CD14-positive monocyte (primary cell): ENCODE measurements around the gene STX17. TPM values are rescaled to one million over a fixed set of nuclear protein-coding genes. Genes with fewer than 3 reads are reported as not detected.
A peak's percentile ranks its signal among the peaks of the same experiment; 100 is the strongest.

Source experiments
- DNase-seq, 3 donors: peaks; one replicate each; pipeline ENCODE4 v3.0.0-alpha.2; 2011 to 2022
- H2AFZ ChIP-seq: 2 replicates; pipeline ENCODE4 v1.6.0; 2012; ENCODE audit warnings: mild to moderate bottlenecking, low read depth, low read length, inconsistent platforms; ENCODE audit not compliant: insufficient read depth, poor library complexity, severe bottlenecking
- H3K27ac ChIP-seq, 2 donors: 1 replicate in 1 of 2; 2 replicates in 1 of 2; pipeline ENCODE4 v1.5.1; 2012 to 2013; ENCODE audit warnings: low read length in 2 of 2, control low read depth in 1 of 2, inconsistent platforms in 1 of 2, low read depth in 1 of 2, mild to moderate bottlenecking in 1 of 2
- H3K27me3 ChIP-seq, 2 donors: one replicate each; pipeline versions ENCODE4 v1.6.0 to v1.6.1; 2011 to 2013; ENCODE audit warnings: low read length in 2 of 2; ENCODE audit not compliant: control insufficient read depth in 2 of 2, insufficient read depth in 2 of 2
- H3K36me3 ChIP-seq, 2 donors: replicated peaks in 1 of 2; 1 replicate in 1 of 2; 2 replicates in 1 of 2; pipeline versions ENCODE4 v1.5.1 to v1.6.1; 2012 to 2013; ENCODE audit warnings: low read length in 2 of 2, control low read depth in 1 of 2, inconsistent platforms in 1 of 2, mild to moderate bottlenecking in 1 of 2; ENCODE audit not compliant: insufficient read depth in 2 of 2, control insufficient read depth in 1 of 2
- H3K4me1 ChIP-seq, 2 donors: 1 replicate in 1 of 2; 2 replicates in 1 of 2; pipeline versions ENCODE4 v1.5.1 to v1.6.1; 2012 to 2013; ENCODE audit warnings: low read length in 2 of 2, control low read depth in 1 of 2, inconsistent platforms in 1 of 2, mild to moderate bottlenecking in 1 of 2, moderate library complexity in 1 of 2; ENCODE audit not compliant: insufficient read depth in 2 of 2, control insufficient read depth in 1 of 2
- H3K4me2 ChIP-seq: replicated peaks from 2 replicates; pipeline ENCODE3; 2012; ENCODE audit warnings: low read length, moderate library complexity, mild to moderate bottlenecking; ENCODE audit not compliant: poor library complexity, severe bottlenecking; ENCODE audit errors: extremely low read depth
- H3K4me3 ChIP-seq, 3 experiments: fragments of 200-600 bp in 1 of 3; sonication (generic) in 1 of 3; replicated peaks in 1 of 3; 1 replicate in 2 of 3; 2 replicates in 1 of 3; pipeline ENCODE4 v1.5.1; 2011 to 2013; ENCODE audit warnings: low read length in 3 of 3, mild to moderate bottlenecking in 3 of 3, control low read depth in 2 of 3, low read depth in 2 of 3, inconsistent platforms in 1 of 3, moderate library complexity in 1 of 3
- H3K79me2 ChIP-seq: 2 replicates; pipeline ENCODE4 v1.6.0; 2012; ENCODE audit warnings: mild to moderate bottlenecking, control low read depth, inconsistent platforms, low read length, moderate library complexity; ENCODE audit not compliant: insufficient read depth
- H3K9ac ChIP-seq: 2 replicates; pipeline ENCODE4 v1.6.0; 2017; ENCODE audit warnings: low read length, mild to moderate bottlenecking; ENCODE audit not compliant: insufficient read depth, poor library complexity, severe bottlenecking
- H3K9me3 ChIP-seq, 2 donors: replicated peaks in 1 of 2; 1 replicate in 1 of 2; 2 replicates in 1 of 2; pipeline versions ENCODE4 v1.5.1 to v1.6.1; 2012 to 2013; ENCODE audit warnings: low read length in 2 of 2, control low read depth in 1 of 2; ENCODE audit not compliant: control insufficient read depth in 1 of 2, insufficient read depth in 1 of 2
- H4K20me1 ChIP-seq: 2 replicates; pipeline ENCODE4 v1.6.0; 2012; ENCODE audit warnings: mild to moderate bottlenecking, low read length, control low read depth, moderate library complexity; ENCODE audit not compliant: insufficient read depth
- H3K27ac Mint-ChIP-seq, 7 donors: one replicate each; pipeline ENCODE4 v1.8.0; 2020; ENCODE audit warnings: mild to moderate bottlenecking in 7 of 7, mixed read lengths in 7 of 7, moderate library complexity in 6 of 7, inconsistent platforms in 2 of 7
- H3K27me3 Mint-ChIP-seq, 3 donors: one replicate each; pipeline ENCODE4 v1.8.0; 2021 to 2022; ENCODE audit warnings: low read depth in 3 of 3, mild to moderate bottlenecking in 3 of 3, mixed read lengths in 3 of 3, moderate library complexity in 3 of 3, inconsistent platforms in 1 of 3
- H3K36me3 Mint-ChIP-seq, 2 donors: one replicate each; pipeline ENCODE4 v1.8.0; 2020; ENCODE audit warnings: mixed read lengths in 2 of 2, inconsistent platforms in 1 of 2, mild to moderate bottlenecking in 1 of 2
- H3K4me1 Mint-ChIP-seq: one replicate; pipeline ENCODE4 v1.8.0; 2020; ENCODE audit warnings: mild to moderate bottlenecking, mixed read lengths
- H3K4me3 Mint-ChIP-seq, 2 donors: one replicate each; pipeline ENCODE4 v1.8.0; 2020; ENCODE audit warnings: mild to moderate bottlenecking in 2 of 2, mixed read lengths in 2 of 2, moderate library complexity in 1 of 2
- H3K9me3 Mint-ChIP-seq, 7 donors: one replicate each; pipeline ENCODE4 v1.8.0; 2020 to 2022; ENCODE audit warnings: mixed read lengths in 7 of 7, mild to moderate bottlenecking in 6 of 7, moderate library complexity in 6 of 7, inconsistent platforms in 2 of 7
- CTCF ChIP-seq: fragments of 200-600 bp; IDR thresholded peaks from one replicate; pipeline ENCODE4 v1.8.0; 2022; ENCODE audit warnings: antibody characterized with exemption, mild to moderate bottlenecking
- WGBS: methylation state at CpG from one replicate; pipeline ENCODE4 v1.1.5; 2013; ENCODE audit warnings: missing lambda C conversion rate; ENCODE audit not compliant: insufficient coverage; 5-methylcytosine and 5-hydroxymethylcytosine counted together
- intact Hi-C, 2 donors: fragments of 100-400 bp; cut with micrococcal nuclease; formaldehyde crosslinking; loops; one replicate each; pipeline versions ENCODE4 v1.15.0 to v1.15.1; 2023
- polyA plus RNA-seq, 3 donors: library from polyadenylated mRNA; depleted of rRNA in 1 of 3; unstranded in 2 of 3; stranded (reverse) in 1 of 3; fragments of 300-500 nt in 2 of 3; fragments of >200 nt in 1 of 3; fragmentation: Illumina TruSeq in 2 of 3; gene quantifications; 1 replicate in 2 of 3; 2 replicates in 1 of 3; pipeline ENCODE4 v1.2.3, GENCODE V29; 2012 to 2021

The STX17 gene
- polyA plus RNA-seq, 3 donors, result 10.3 to 16.8 (median 10.6) TPM

DNA sequence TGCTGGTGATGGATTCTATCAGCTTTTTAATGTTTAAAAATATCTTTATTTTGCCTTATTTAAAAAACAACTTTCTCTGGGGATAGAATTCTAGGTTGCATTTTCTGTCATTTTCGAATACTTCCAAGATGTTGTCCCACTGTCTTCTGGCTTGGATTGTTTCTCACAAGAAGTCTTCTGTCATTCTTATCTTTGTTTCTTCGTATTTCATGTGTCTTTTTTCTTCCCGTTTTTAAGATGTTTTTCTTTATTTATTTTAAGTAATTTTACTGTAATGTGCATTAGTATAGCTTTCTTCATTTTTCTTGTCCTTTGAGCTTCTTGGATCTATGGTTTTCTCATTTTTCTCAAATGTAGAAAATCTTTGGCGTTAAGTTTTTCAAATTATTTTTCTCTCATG, 19.1 kb downstream of the STX17 start:
- Histone ChIP-seq H3K4me3 (no peak overlapping the region), H3K27me3 (no peaks in the 10 kb centered on the region), H3K4me2 (no peak overlapping the region), H3K79me2 (no peaks in the 10 kb centered on the region), H3K9ac (no peak overlapping the region), H3K36me3 (peaks cover 16 to 49% of the 10 kb centered on the region in 2 donors), H3K9me3 (peaks cover 8% of the 10 kb centered on the region in 2 donors), H3K27ac (no peak overlapping the region), H3K4me1 (no peaks in the 10 kb centered on the region), H4K20me1 (no peaks in the 10 kb centered on the region), H2AFZ (no peak overlapping the region)
- H3K27ac Mint-ChIP-seq, result no peak overlapping the region
- no peaks in the 10 kb centered on the region for H3K4me1 Mint-ChIP-seq
- H3K27me3 Mint-ChIP-seq, result no peaks in the 10 kb centered on the region
- H3K36me3 Mint-ChIP-seq, result peaks cover 60 to 63% of the 10 kb centered on the region in 2 donors
- intact Hi-C loops, result no loop called here
- H3K9me3 Mint-ChIP-seq, result peaks cover 11 to 24% (median 15%) of the 10 kb centered on the region in 7 donors
- H3K4me3 Mint-ChIP-seq, result no peak overlapping the region
- TF ChIP-seq CTCF, result no peak
- no CpG with 5 or more reads among the region's 4 CpGs for WGBS
- no peak for DNase-seq

DNA sequence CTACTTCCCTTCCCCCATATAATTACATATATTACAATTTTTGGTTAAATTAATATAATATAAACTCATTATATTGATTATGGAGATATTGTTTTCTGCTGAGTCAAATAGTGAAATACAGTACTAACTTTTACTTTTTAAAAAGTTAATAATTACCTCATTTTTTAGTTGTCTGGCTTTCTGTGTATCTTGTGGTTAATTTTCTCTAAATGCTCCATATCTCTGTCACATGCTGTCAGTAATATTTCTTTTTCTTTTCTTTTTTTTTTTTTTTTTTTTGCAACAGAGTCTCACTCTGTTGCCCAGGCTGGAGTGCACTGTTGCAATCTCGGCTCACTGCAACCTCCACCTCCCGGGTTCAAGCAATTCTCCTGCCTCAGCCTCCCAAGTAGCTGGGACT, 23.2 kb downstream of the STX17 start:
- no peak overlapping the region for H3K4me3 Mint-ChIP-seq
- H3K36me3 Mint-ChIP-seq, result peaks cover 41% of the 10 kb centered on the region in 2 donors
- peaks cover 5 to 8% of the 10 kb centered on the region in 2 donors for H3K9me3 ChIP-seq
- no peak overlapping the region for H3K27ac ChIP-seq
- no peaks in the 10 kb centered on the region for H4K20me1 ChIP-seq
- H3K27me3 Mint-ChIP-seq, result no peaks in the 10 kb centered on the region
- H3K4me2 ChIP-seq, result no peak overlapping the region
- no peak overlapping the region for H3K9ac ChIP-seq
- H3K36me3 ChIP-seq, result peaks cover 0 to 19% of the 10 kb centered on the region in 2 donors
- intact Hi-C loops, result no loop called here
- TF ChIP-seq CTCF, result no peak
- no CpG with 5 or more reads among the region's 2 CpGs for WGBS
- H3K4me1 ChIP-seq, result no peaks in the 10 kb centered on the region
- no peak overlapping the region for H2AFZ ChIP-seq
- H3K4me3 ChIP-seq, result no peak overlapping the region
- peaks cover 8 to 17% (median 13%) of the 10 kb centered on the region in 7 donors for H3K9me3 Mint-ChIP-seq
- no peak for DNase-seq
- H3K27me3 ChIP-seq, result no peaks in the 10 kb centered on the region
- no peaks in the 10 kb centered on the region for H3K79me2 ChIP-seq
- H3K4me1 Mint-ChIP-seq, result no peaks in the 10 kb centered on the region
- H3K27ac Mint-ChIP-seq, result peak overlapping the region in 1 of 7 donors; percentile 53
